ENCODE data around the gene KCNJ15.

KCNJ15 gene

DNA sequence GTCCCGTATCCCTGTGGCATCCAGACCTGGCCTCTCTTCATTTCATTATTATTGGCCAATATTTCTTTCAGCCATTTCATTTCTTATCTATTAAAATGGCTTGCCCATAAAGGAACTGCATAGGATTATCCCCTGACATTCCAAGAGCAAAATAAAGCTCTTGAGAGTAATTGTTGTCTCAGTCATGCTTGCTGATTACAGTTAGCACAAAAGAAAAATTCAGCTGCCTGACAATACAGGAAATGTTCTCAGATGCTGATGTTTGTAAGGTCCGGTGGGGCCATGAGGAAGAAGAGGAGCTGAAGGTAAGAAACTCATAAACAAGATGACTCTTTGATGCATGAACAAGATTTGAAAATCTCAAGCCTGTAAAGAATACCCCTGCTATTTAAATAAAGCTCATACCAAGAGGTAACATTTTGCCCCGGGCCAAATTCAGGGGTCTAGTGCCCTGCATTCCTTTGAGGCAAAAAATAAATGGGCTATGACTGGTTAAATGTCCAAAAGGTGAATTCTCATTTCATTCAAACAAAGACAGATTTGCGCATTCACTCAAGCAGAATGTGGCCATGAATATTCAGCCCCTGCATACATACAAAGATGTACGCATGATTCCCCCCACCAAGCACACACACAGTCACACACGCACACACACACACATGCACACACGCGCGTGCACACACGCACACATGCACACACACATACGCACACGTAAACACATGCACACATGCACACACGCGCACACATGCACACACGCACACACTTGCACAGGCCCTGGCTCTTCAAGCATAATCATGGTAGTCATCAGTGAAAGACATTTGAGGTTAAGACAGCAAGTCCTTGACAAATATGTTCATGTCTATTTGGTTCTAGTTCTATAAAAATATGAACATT lies 44.8 kb downstream of the KCNJ15 start:
- Histone ChIP-seq H3K27ac (ENCODE audit: low read length) (no peak overlapping the region), H4K20me1 (ENCODE audit: insufficient read depth, low read length) (no peaks in the 10 kb centered on the region), H3K27me3 (ENCODE audit: low read depth, low read length) (no peaks in the 10 kb centered on the region), H3K4me2 (ENCODE audit: low read length) (no peak overlapping the region), H3K9ac (ENCODE audit: low read length) (no peak overlapping the region), H3K4me1 (ENCODE audit: low read length) (no peaks in the 10 kb centered on the region), H3K4me3 (ENCODE audit: low read length) (no peak overlapping the region), H3K36me3 (replicated peaks; ENCODE audit: low read depth, low read length) (no peaks in the 10 kb centered on the region), H2AFZ (ENCODE audit: low read depth, low read length) (no peak overlapping the region), H3K9me3 (ENCODE audit: insufficient read depth, low read length) (no peaks in the 10 kb centered on the region), H3K79me2 (ENCODE audit: low read length) (no peaks in the 10 kb centered on the region)
- no peak for TF ChIP-seq EZH2phosphoT487 (IDR thresholded peaks at IDR 0.05; ENCODE audit: low read depth)
- TF ChIP-seq, protein P1, sequence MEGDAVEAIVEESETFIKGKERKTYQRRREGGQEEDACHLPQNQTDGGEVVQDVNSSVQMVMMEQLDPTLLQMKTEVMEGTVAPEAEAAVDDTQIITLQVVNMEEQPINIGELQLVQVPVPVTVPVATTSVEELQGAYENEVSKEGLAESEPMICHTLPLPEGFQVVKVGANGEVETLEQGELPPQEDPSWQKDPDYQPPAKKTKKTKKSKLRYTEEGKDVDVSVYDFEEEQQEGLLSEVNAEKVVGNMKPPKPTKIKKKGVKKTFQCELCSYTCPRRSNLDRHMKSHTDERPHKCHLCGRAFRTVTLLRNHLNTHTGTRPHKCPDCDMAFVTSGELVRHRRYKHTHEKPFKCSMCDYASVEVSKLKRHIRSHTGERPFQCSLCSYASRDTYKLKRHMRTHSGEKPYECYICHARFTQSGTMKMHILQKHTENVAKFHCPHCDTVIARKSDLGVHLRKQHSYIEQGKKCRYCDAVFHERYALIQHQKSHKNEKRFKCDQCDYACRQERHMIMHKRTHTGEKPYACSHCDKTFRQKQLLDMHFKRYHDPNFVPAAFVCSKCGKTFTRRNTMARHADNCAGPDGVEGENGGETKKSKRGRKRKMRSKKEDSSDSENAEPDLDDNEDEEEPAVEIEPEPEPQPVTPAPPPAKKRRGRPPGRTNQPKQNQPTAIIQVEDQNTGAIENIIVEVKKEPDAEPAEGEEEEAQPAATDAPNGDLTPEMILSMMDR (IDR thresholded peaks at IDR 0.05; ENCODE audit: low read depth, low read length), result no peak

DNA sequence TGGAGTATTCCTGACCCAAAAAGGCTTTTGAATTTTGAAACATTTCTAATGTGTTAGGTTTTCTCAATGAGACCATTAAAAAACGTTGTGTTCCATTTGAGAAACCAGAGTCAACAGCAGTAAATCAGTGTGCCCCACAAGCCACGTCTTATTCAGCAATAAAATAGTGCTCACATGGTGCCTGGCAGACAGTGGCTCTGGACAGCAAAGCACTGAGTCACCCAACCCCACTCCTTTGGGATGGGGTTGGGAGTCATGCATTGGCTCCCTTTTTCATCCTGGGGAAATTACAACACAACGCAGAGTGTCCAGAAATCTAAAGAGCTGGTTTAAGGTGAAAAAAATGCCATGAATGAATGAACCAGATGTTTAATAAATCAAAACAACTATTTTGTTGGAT lies 46.5 kb downstream of the KCNJ15 start:
- Histone ChIP-seq H3K36me3 (replicated peaks; ENCODE audit: low read depth, low read length) (no peaks in the 10 kb centered on the region), H3K4me1 (ENCODE audit: low read length) (no peaks in the 10 kb centered on the region), H3K27ac (ENCODE audit: low read length) (no peak overlapping the region), H3K9ac (ENCODE audit: low read length) (no peak overlapping the region), H3K79me2 (ENCODE audit: low read length) (no peaks in the 10 kb centered on the region), H3K27me3 (ENCODE audit: low read depth, low read length) (no peaks in the 10 kb centered on the region), H3K9me3 (ENCODE audit: insufficient read depth, low read length) (no peaks in the 10 kb centered on the region), H2AFZ (ENCODE audit: low read depth, low read length) (no peak overlapping the region), H4K20me1 (ENCODE audit: insufficient read depth, low read length) (no peaks in the 10 kb centered on the region), H3K4me2 (ENCODE audit: low read length) (no peak overlapping the region), H3K4me3 (ENCODE audit: low read length) (no peak overlapping the region)
- TF ChIP-seq, protein P1 (IDR thresholded peaks at IDR 0.05; ENCODE audit: low read depth, low read length), result no peak
- TF ChIP-seq EZH2phosphoT487 (IDR thresholded peaks at IDR 0.05; ENCODE audit: low read depth), result no peak

DNA sequence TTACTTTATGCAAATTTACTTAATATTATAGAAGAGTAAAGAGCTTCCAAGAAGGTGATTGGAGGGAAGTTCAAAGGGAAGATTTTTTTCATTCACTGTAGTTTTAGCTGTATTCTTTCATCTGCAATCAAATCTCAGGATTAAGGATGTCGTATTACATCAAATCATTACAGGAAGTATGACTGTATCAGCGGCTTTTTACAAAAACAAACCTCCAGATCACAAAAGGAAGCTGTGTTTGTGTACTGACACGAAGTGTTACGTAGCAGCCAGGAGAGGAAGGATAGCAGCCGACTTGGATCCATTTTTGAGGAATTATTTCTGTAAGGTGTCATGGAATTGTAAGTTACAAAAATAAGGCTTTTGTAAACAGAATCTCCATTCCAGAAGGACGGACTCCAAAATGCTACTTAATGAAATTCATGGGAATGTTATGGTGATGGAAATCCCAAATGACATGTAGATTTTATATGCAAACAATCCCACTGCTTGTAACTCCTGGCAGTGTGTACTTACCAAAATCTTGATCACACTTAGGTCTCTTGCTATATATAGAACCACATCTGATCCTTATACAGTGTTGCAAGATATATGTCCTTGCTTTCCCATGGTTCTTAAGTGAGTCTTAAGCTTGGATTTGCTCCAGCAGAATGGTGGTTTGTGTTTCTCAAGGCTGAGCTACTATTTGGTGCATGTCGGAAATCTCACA lies 49.8 kb downstream of the KCNJ15 start:
- no peaks in the 10 kb centered on the region for H3K36me3 ChIP-seq (replicated peaks; ENCODE audit: low read depth, low read length)
- H3K9me3 ChIP-seq (ENCODE audit: insufficient read depth, low read length), result no peaks in the 10 kb centered on the region
- H3K4me1 ChIP-seq (ENCODE audit: low read length), result no peaks in the 10 kb centered on the region
- no peak overlapping the region for H2AFZ ChIP-seq (ENCODE audit: low read depth, low read length)
- no peaks in the 10 kb centered on the region for H3K27me3 ChIP-seq (ENCODE audit: low read depth, low read length)
- H3K9ac ChIP-seq (ENCODE audit: low read length), result no peak overlapping the region
- TF ChIP-seq, protein P1 (IDR thresholded peaks at IDR 0.05; ENCODE audit: low read depth, low read length), result no peak
- no peak for TF ChIP-seq EZH2phosphoT487 (IDR thresholded peaks at IDR 0.05; ENCODE audit: low read depth)
- H3K4me3 ChIP-seq (ENCODE audit: low read length), result no peak overlapping the region
- no peaks in the 10 kb centered on the region for H4K20me1 ChIP-seq (ENCODE audit: insufficient read depth, low read length)
- H3K27ac ChIP-seq (ENCODE audit: low read length), result no peak overlapping the region
- H3K4me2 ChIP-seq (ENCODE audit: low read length), result no peak overlapping the region
- H3K79me2 ChIP-seq (ENCODE audit: low read length), result no peaks in the 10 kb centered on the region

Measured in OCI-LY3 (cell line).